IMR-90 (cell line): Measurements from ENCODE around the gene NDC80. TPM values are rescaled to one million over a fixed set of nuclear protein-coding genes. Genes with fewer than 3 reads are reported as not detected.

Source experiments
- ATAC-seq: fragments of 200-7000 bp; cut with Tn5 transposase; 2 replicates; pipeline ENCODE4 v1.9.1; 2020; ENCODE audit warnings: low read depth, mild to moderate bottlenecking, moderate library complexity
- BruUV-seq: library from RNA; stranded (reverse); fragments of 400-500 nt; replicated peaks from 2 replicates; lab custom pipeline; 2021; lab: Mats Ljungman, UMichigan
- CTCF ChIA-PET: fragments of 300-600 bp; formaldehyde crosslinking; extraction: SDS; loops from one replicate; lab custom pipeline; 2021; ENCODE audit warnings: antibody characterized with exemption; lab: Yijun Ruan, JAX
- POLR2A ChIA-PET: fragments of 300-600 bp; sonication (Branson Sonifier 250); formaldehyde crosslinking; loops from one replicate; lab custom pipeline; 2022; ENCODE audit warnings: antibody characterized with exemption; ENCODE audit not compliant: unreplicated experiment; lab: Charles Lee
- DNase-seq: peaks from one replicate; pipeline ENCODE4 v3.0.0; 2013
- H2AFZ ChIP-seq: replicated peaks from 2 replicates; pipeline ENCODE3; 2013; ENCODE audit warnings: low read length, mild to moderate bottlenecking; ENCODE audit not compliant: poor library complexity
- H2AK5ac ChIP-seq: 2 replicates; pipeline ENCODE4 v1.6.1; 2013; ENCODE audit warnings: low read depth, low read length, inconsistent platforms
- H2AK9ac ChIP-seq: replicated peaks from 2 replicates; pipeline ENCODE3; 2013; ENCODE audit warnings: mild to moderate bottlenecking, low read depth, low read length, moderate library complexity; ENCODE audit not compliant: poor library complexity
- H2BK120ac ChIP-seq: 2 replicates; pipeline ENCODE4 v1.6.1; 2013; ENCODE audit warnings: low read depth, low read length, inconsistent platforms
- H2BK15ac ChIP-seq: 3 replicates; pipeline ENCODE4 v1.6.1; 2013; ENCODE audit warnings: low read depth, low read length, inconsistent platforms
- H2BK20ac ChIP-seq: 2 replicates; pipeline ENCODE4 v1.6.1; 2013; ENCODE audit warnings: low read depth, mild to moderate bottlenecking, inconsistent platforms, low read length, moderate library complexity
- H2BK5ac ChIP-seq: 2 replicates; pipeline ENCODE4 v1.6.1; 2013; ENCODE audit warnings: mild to moderate bottlenecking, low read depth, low read length, inconsistent platforms; ENCODE audit not compliant: poor library complexity, severe bottlenecking
- H3K14ac ChIP-seq: replicated peaks from 2 replicates; pipeline ENCODE4 v1.6.1; 2013; ENCODE audit warnings: low read depth, low read length, inconsistent platforms
- H3K18ac ChIP-seq: 2 replicates; pipeline ENCODE4 v1.6.1; 2013; ENCODE audit warnings: low read depth, low read length, control low read depth
- H3K23ac ChIP-seq: 2 replicates; pipeline ENCODE4 v1.6.1; 2013; ENCODE audit warnings: low read depth, low read length, inconsistent platforms
- H3K27ac ChIP-seq: 2 replicates; pipeline ENCODE4 v1.5.1; 2013; ENCODE audit warnings: mild to moderate bottlenecking, control low read depth, low read length; ENCODE audit not compliant: insufficient read depth
- H3K27me3 ChIP-seq: 2 replicates; pipeline ENCODE4 v1.6.1; 2013; ENCODE audit warnings: low read length; ENCODE audit not compliant: control insufficient read depth, insufficient read depth
- H3K36me3 ChIP-seq: 2 replicates; pipeline ENCODE4 v1.6.1; 2013; ENCODE audit warnings: low read length, mixed read lengths; ENCODE audit not compliant: control insufficient read depth, insufficient read depth
- H3K4ac ChIP-seq: 2 replicates; pipeline ENCODE4 v1.6.1; 2013; ENCODE audit warnings: low read depth, low read length, inconsistent platforms
- H3K4me1 ChIP-seq: 2 replicates; pipeline ENCODE4 v1.6.1; 2013; ENCODE audit warnings: low read length, mixed read lengths; ENCODE audit not compliant: control insufficient read depth, insufficient read depth
- H3K4me2 ChIP-seq: 2 replicates; pipeline ENCODE4 v1.6.1; 2013; ENCODE audit warnings: low read depth, mild to moderate bottlenecking, control low read depth, low read length, moderate library complexity
- H3K4me3 ChIP-seq: 2 replicates; pipeline ENCODE4 v1.5.1; 2013; ENCODE audit warnings: low read depth, mild to moderate bottlenecking, control low read depth, low read length, moderate library complexity; ENCODE audit not compliant: insufficient read depth
- H3K56ac ChIP-seq: 2 replicates; pipeline ENCODE4 v1.6.1; 2013; ENCODE audit warnings: low read length, inconsistent platforms; ENCODE audit not compliant: insufficient read depth; ENCODE audit errors: extremely low read depth
- H3K79me1 ChIP-seq, 2 experiments: 2 replicates each; pipeline ENCODE4 v1.6.1; 2013; ENCODE audit warnings: low read length in 2 of 2, inconsistent platforms in 1 of 2, low read depth in 1 of 2
- H3K9ac ChIP-seq: 2 replicates; pipeline ENCODE4 v1.6.1; 2013; ENCODE audit warnings: low read depth, low read length, control low read depth
- H3K9me1 ChIP-seq: 2 replicates; pipeline ENCODE4 v1.6.1; 2013; ENCODE audit warnings: low read length, inconsistent platforms; ENCODE audit not compliant: insufficient read depth
- H3K9me3 ChIP-seq: 2 replicates; pipeline ENCODE4 v1.6.1; 2013; ENCODE audit warnings: low read length; ENCODE audit not compliant: control insufficient read depth, insufficient read depth
- H4K20me1 ChIP-seq: 2 replicates; pipeline ENCODE4 v1.6.1; 2013; ENCODE audit warnings: low read length, inconsistent platforms; ENCODE audit not compliant: insufficient read depth
- H4K5ac ChIP-seq: 2 replicates; pipeline ENCODE4 v1.6.1; 2013; ENCODE audit warnings: mild to moderate bottlenecking, low read depth, low read length, control low read depth
- H4K8ac ChIP-seq, 2 experiments: 2 replicates each; pipeline ENCODE4 v1.6.1; 2013; ENCODE audit warnings: low read depth in 2 of 2, low read length in 2 of 2, control low read depth in 1 of 2, inconsistent platforms in 1 of 2
- H4K91ac ChIP-seq: 2 replicates; pipeline ENCODE4 v1.6.1; 2013; ENCODE audit warnings: low read depth, low read length, inconsistent platforms; ENCODE audit not compliant: insufficient read depth
- BHLHE40 ChIP-seq: fragments of 150-350 bp; IDR thresholded peaks from 2 replicates; pipeline ENCODE4 v1.6.1; 2016; ENCODE audit warnings: mild to moderate bottlenecking, low read depth, low read length
- CEBPB ChIP-seq: IDR thresholded peaks from 2 replicates; pipeline ENCODE4 v1.6.1; 2012; ENCODE audit warnings: low read depth, low read length, improper control_type of control experiment
- CHD1 ChIP-seq: IDR thresholded peaks from 2 replicates; pipeline ENCODE4 v1.6.1; 2012; ENCODE audit warnings: low read depth, low read length, improper control_type of control experiment
- FOS ChIP-seq: fragments of 150-350 bp; IDR thresholded peaks from 2 replicates; pipeline ENCODE4 v1.6.1; 2016; ENCODE audit warnings: low read depth, low read length
- MAFK ChIP-seq: IDR thresholded peaks from 2 replicates; pipeline ENCODE4 v1.6.1; 2012; ENCODE audit warnings: low read depth, low read length, improper control_type of control experiment
- MAZ ChIP-seq: IDR thresholded peaks from 2 replicates; pipeline ENCODE4 v1.6.1; 2012; ENCODE audit warnings: low read depth, mild to moderate bottlenecking, low read length, improper control_type of control experiment, moderate library complexity, borderline replicate concordance
- MXI1 ChIP-seq: IDR thresholded peaks from 2 replicates; pipeline ENCODE4 v1.6.1; 2012; ENCODE audit warnings: low read depth, mild to moderate bottlenecking, low read length, moderate library complexity, borderline replicate concordance
- NFE2L2 ChIP-seq: fragments of 150-350 bp; IDR thresholded peaks from 2 replicates; pipeline ENCODE4 v1.6.1; 2016; ENCODE audit warnings: low read depth, mild to moderate bottlenecking, low read length
- POLR2A ChIP-seq: IDR thresholded peaks from 2 replicates; pipeline ENCODE4 v1.6.1; 2012; ENCODE audit warnings: mild to moderate bottlenecking, low read depth, low read length
- RAD21 ChIP-seq: IDR thresholded peaks from 2 replicates; pipeline ENCODE4 v1.6.1; 2012; ENCODE audit warnings: low read length, improper control_type of control experiment
- RCOR1 ChIP-seq: IDR thresholded peaks from 2 replicates; pipeline ENCODE4 v1.6.1; 2012; ENCODE audit warnings: mild to moderate bottlenecking, low read length, improper control_type of control experiment; ENCODE audit not compliant: insufficient replicate concordance
- SMC3 ChIP-seq: fragments of 150-350 bp; IDR thresholded peaks from 2 replicates; pipeline ENCODE4 v1.6.1; 2016; ENCODE audit warnings: low read depth, mild to moderate bottlenecking, antibody characterized with exemption, low read length, moderate library complexity
- WGBS, 2 experiments: methylation state at CpG; one replicate each; pipeline versions ENCODE4 v1.1.5 to v1.1.7; 2013; ENCODE audit warnings: missing lambda C conversion rate in 2 of 2; ENCODE audit not compliant: insufficient read length in 1 of 2; ENCODE audit errors: extremely low coverage in 2 of 2; 5-methylcytosine and 5-hydroxymethylcytosine counted together
- dilution Hi-C: fragments of 300-500 bp; cut with HindIII; formaldehyde crosslinking; loops from one replicate; pipeline ENCODE4 v1.14.3; 2018; ENCODE audit warnings: low sequenced_read_pairs; ENCODE audit not compliant: unreplicated experiment
- in situ Hi-C: fragments of 300-500 bp; cut with MboI; formaldehyde crosslinking; loops from 3 replicates; pipeline ENCODE4 v1.14.3; 2019; ENCODE audit warnings: low sequenced_read_pairs, inconsistent platforms, mixed read lengths
- intact Hi-C: fragments of 100-400 bp; cut with micrococcal nuclease; formaldehyde crosslinking; loops from 2 replicates; pipeline ENCODE4 v1.10.0; 2022
- polyA plus RNA-seq, 3 experiments: library from polyadenylated mRNA; depleted of rRNA; stranded (reverse); fragments of >200 nt; gene quantifications; 2 replicates each; pipeline ENCODE4 v1.2.3, GENCODE V29; 2012; ENCODE audit warnings: low replicate concordance in 1 of 3
- total RNA-seq: library from RNA; depleted of rRNA; stranded (reverse); fragments of >200 nt; gene quantifications from 2 replicates; pipeline ENCODE4 v1.2.3, GENCODE V29; 2012
- TF ChIP-seq, protein P1 (sequence below): fragments of 150-350 bp; IDR thresholded peaks from 2 replicates; pipeline ENCODE4 v1.6.1; 2017; ENCODE audit warnings: mild to moderate bottlenecking, antibody characterized with exemption, low read length, low read depth
- TF ChIP-seq, protein P2 (sequence below): conservative IDR thresholded peaks from 2 replicates; pipeline ENCODE4 v1.5.1; 2012; ENCODE audit warnings: mild to moderate bottlenecking, low read depth, low read length, improper control_type of control experiment

Gene NDC80
- total and polyA plus RNA-seq, 2 of the 4 experiments (the other 2 are of a cell fraction) = 11.8 to 15.5 TPM

DNA sequence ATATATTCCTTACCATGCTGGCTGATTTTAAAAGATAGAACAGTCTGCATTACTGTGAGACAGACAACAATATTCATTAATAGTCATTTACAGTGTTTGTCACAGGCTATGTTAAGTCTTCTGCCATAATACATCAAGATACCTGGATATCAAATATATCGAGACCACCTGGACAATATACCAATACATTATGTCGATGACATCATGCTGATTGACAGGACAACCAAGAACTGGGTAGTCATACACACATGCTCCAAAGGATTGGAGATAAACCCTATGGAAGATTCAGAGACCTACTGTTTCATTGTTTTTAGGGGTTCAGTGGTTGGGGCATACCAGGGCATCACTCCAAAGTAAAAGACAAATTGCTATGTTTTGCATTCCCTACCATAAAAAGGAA is 57.6 kb downstream of the NDC80 start:
- H3K14ac ChIP-seq = no peak overlapping the region
- H2BK20ac ChIP-seq = no peak overlapping the region
- H3K27ac ChIP-seq = no peak overlapping the region
- no peak overlapping the region for H4K8ac ChIP-seq
- whole genome bisulfite sequencing, 2 experiments = 80% methylated on average over 1 of the region's 2 CpGs; no CpG with 5 or more reads in 1 of the 2 experiments
- no peak overlapping the region for H2BK15ac ChIP-seq
- H2AK9ac ChIP-seq = no peak overlapping the region
- no peaks in the 10 kb centered on the region for H3K79me1 ChIP-seq
- intact Hi-C loops = no loop called here
- H2BK120ac ChIP-seq = no peak overlapping the region
- no TSS peak for BruUV-seq
- dilution Hi-C loops = no loop called here
- DNase-seq (no peak), ATAC-seq (no peak)
- no peaks in the 10 kb centered on the region for H3K36me3 ChIP-seq
- no peak overlapping the region for H3K4me2 ChIP-seq
- H3K4me3 ChIP-seq = no peak overlapping the region
- no peak overlapping the region for H3K18ac ChIP-seq
- H3K9me3 ChIP-seq = 0 out of 2 replicates have a peak, but pooled peaks cover 2% of the 10 kb centered on the region
- H3K23ac ChIP-seq = no peak overlapping the region
- no peak overlapping the region for H3K9ac ChIP-seq
- no peak overlapping the region for H2BK5ac ChIP-seq
- no peak overlapping the region for H4K91ac ChIP-seq
- H3K27me3 ChIP-seq = no peaks in the 10 kb centered on the region; the same call in 1 of the 2 replicates
- CTCF ChIA-PET = no interaction called here
- H4K5ac ChIP-seq = no peak overlapping the region
- no peak overlapping the region for H2AFZ ChIP-seq
- no peaks in the 10 kb centered on the region for H3K4me1 ChIP-seq
- POLR2A ChIA-PET = no interaction called here
- H3K9me1 ChIP-seq = no peaks in the 10 kb centered on the region
- H3K4ac ChIP-seq = no peak overlapping the region
- H2AK5ac ChIP-seq = no peak overlapping the region
- no peak for TF ChIP-seq RAD21
- TF ChIP-seq BHLHE40 = no peak
- no peak for TF ChIP-seq SMC3
- TF ChIP-seq MXI1 = no peak
- TF ChIP-seq, protein P1, sequence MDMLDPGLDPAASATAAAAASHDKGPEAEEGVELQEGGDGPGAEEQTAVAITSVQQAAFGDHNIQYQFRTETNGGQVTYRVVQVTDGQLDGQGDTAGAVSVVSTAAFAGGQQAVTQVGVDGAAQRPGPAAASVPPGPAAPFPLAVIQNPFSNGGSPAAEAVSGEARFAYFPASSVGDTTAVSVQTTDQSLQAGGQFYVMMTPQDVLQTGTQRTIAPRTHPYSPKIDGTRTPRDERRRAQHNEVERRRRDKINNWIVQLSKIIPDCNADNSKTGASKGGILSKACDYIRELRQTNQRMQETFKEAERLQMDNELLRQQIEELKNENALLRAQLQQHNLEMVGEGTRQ = no peak
- no peak for TF ChIP-seq POLR2A
- TF ChIP-seq MAFK = no peak
- no peak for TF ChIP-seq CHD1
- no peak for TF ChIP-seq RCOR1
- TF ChIP-seq MAZ = no peak
- TF ChIP-seq, protein P2, sequence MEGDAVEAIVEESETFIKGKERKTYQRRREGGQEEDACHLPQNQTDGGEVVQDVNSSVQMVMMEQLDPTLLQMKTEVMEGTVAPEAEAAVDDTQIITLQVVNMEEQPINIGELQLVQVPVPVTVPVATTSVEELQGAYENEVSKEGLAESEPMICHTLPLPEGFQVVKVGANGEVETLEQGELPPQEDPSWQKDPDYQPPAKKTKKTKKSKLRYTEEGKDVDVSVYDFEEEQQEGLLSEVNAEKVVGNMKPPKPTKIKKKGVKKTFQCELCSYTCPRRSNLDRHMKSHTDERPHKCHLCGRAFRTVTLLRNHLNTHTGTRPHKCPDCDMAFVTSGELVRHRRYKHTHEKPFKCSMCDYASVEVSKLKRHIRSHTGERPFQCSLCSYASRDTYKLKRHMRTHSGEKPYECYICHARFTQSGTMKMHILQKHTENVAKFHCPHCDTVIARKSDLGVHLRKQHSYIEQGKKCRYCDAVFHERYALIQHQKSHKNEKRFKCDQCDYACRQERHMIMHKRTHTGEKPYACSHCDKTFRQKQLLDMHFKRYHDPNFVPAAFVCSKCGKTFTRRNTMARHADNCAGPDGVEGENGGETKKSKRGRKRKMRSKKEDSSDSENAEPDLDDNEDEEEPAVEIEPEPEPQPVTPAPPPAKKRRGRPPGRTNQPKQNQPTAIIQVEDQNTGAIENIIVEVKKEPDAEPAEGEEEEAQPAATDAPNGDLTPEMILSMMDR = no peak
- no peak for TF ChIP-seq CEBPB
- no peak for TF ChIP-seq NFE2L2
- no peak for TF ChIP-seq FOS
- no peaks in the 10 kb centered on the region for H4K20me1 ChIP-seq
- no peak overlapping the region for H3K56ac ChIP-seq
- in situ Hi-C loops = no loop called here
